ENCODE data around the gene MRPS9. TPM values are rescaled to one million over a fixed set of nuclear protein-coding genes. Genes with fewer than 3 reads are reported as not detected.

MRPS9 gene
- total RNA-seq, 1 experiment from 2014 or later = 55.4 TPM

DNA sequence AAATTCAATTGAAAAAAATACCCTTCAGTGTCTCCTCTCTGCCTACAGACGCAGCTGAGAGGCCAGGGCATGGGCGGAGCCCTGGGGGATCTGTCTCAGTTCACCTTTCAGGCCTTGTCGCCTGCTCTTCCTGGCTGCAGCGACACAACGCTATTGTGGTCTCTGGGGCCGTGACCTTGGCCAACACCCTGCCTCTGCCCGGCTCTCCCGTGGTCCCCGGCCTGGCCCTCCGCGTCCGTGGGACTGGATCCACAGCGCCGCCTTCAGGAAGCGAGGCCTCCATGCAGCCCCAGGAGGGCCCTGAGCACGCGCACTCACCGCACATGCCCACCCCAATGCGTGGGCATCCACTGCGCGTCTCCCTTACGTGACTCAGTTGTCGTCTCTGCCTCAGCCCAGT is 81.1 kb downstream of the MRPS9 start:
- Histone ChIP-seq H3K36me3 (ENCODE audit: insufficient read depth, low read length, poor library complexity, severe bottlenecking) (no peaks in the 10 kb centered on the region), H3K27ac (ENCODE audit: low read depth, low read length, poor library complexity, severe bottlenecking) (no peak overlapping the region), H3K4me3 (ENCODE audit: low read depth, low read length, poor library complexity, severe bottlenecking) (no peak overlapping the region), H3K27me3 (replicated peaks; ENCODE audit: insufficient read depth, low read depth, low read length, poor library complexity) (no peaks in the 10 kb centered on the region), H3K4me1 (ENCODE audit: insufficient read depth, low read length, poor library complexity, severe bottlenecking) (no peaks in the 10 kb centered on the region), H3K9me3 (ENCODE audit: low read depth, low read length, poor library complexity, severe bottlenecking) (no peaks in the 10 kb centered on the region)
- DNase-seq (ENCODE audit: low spot score) = no peak
- POLR2A ChIA-PET (ENCODE audit: low non-redundant PET) = no interaction called here
- no TSS peak for BruUV-seq (replicated peaks)
- intact Hi-C loops (cut with micrococcal nuclease; ENCODE audit: unreplicated experiment) = loop anchor here (10.0 kb wide), 1 partner anchor 406 kb away; no protein-coding TSS in a partner anchor
- TF ChIP-seq, protein P1, sequence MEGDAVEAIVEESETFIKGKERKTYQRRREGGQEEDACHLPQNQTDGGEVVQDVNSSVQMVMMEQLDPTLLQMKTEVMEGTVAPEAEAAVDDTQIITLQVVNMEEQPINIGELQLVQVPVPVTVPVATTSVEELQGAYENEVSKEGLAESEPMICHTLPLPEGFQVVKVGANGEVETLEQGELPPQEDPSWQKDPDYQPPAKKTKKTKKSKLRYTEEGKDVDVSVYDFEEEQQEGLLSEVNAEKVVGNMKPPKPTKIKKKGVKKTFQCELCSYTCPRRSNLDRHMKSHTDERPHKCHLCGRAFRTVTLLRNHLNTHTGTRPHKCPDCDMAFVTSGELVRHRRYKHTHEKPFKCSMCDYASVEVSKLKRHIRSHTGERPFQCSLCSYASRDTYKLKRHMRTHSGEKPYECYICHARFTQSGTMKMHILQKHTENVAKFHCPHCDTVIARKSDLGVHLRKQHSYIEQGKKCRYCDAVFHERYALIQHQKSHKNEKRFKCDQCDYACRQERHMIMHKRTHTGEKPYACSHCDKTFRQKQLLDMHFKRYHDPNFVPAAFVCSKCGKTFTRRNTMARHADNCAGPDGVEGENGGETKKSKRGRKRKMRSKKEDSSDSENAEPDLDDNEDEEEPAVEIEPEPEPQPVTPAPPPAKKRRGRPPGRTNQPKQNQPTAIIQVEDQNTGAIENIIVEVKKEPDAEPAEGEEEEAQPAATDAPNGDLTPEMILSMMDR (conservative IDR thresholded peaks at IDR 0.05; ENCODE audit: low read depth, low read length) = 0 out of 2 replicates have a peak, but pooled peaks have one; percentile 15
- no peak for TF ChIP-seq EZH2 (IDR thresholded peaks at IDR 0.05; ENCODE audit: borderline replicate concordance, low read depth, low read length, poor library complexity, severe bottlenecking)
- CTCF ChIA-PET = no interaction called here

DNA sequence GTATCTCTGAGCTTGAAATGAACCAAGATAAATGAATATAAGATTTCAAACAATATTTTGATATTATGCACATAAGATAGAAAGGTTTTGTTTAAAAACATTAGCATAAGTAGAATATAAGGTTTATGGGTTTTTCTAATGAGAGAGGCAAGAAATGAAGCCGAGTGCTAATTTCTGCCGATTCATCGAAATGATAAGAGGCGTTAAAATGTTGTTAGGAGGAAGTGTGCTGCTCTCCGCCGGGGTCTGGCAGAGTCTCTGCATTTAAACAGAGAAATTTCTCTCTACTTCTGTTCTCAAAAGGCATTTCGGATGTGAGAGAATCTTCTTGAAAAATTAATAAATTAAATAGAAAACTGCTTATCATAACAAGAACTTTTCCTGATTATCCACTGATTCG is 83.6 kb downstream of the MRPS9 start:
- intact Hi-C loops (cut with micrococcal nuclease; ENCODE audit: unreplicated experiment) = no loop called here
- no peaks in the 10 kb centered on the region for H3K36me3 ChIP-seq (ENCODE audit: insufficient read depth, low read length, poor library complexity, severe bottlenecking)
- no peak for DNase-seq (ENCODE audit: low spot score)
- POLR2A ChIA-PET (ENCODE audit: low non-redundant PET) = no interaction called here
- BruUV-seq (replicated peaks) = no TSS peak
- H3K4me1 ChIP-seq (ENCODE audit: insufficient read depth, low read length, poor library complexity, severe bottlenecking) = no peaks in the 10 kb centered on the region
- TF ChIP-seq EZH2 (IDR thresholded peaks at IDR 0.05; ENCODE audit: borderline replicate concordance, low read depth, low read length, poor library complexity, severe bottlenecking) = no peak
- TF ChIP-seq, protein P1 (conservative IDR thresholded peaks at IDR 0.05; ENCODE audit: low read depth, low read length) = no peak
- H3K27ac ChIP-seq (ENCODE audit: low read depth, low read length, poor library complexity, severe bottlenecking) = no peak overlapping the region
- no peak overlapping the region for H3K4me3 ChIP-seq (ENCODE audit: low read depth, low read length, poor library complexity, severe bottlenecking)
- no peaks in the 10 kb centered on the region for H3K9me3 ChIP-seq (ENCODE audit: low read depth, low read length, poor library complexity, severe bottlenecking)
- H3K27me3 ChIP-seq (replicated peaks; ENCODE audit: insufficient read depth, low read depth, low read length, poor library complexity) = no peaks in the 10 kb centered on the region
- CTCF ChIA-PET = no interaction called here

DNA sequence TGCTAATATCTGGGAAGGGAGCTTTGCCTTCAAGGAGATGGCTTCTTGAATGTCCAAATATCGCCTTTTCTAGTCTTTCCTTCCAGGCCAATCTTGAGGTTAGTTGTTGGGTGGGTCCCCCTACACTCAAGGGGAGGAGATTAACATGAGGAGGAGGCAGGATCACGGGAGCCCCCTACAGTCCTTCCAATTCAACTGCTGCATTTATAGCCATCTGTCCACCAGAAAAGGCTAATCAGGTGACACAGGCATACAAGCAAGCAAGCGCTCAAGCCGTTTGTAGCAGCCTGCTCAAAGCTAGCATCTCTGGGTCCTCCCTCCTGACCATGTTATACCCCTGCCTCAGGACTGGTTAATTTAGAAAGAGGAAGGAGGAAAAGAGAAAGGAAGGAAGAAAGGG is 87.6 kb downstream of the MRPS9 start:
- CTCF ChIA-PET = no interaction called here

More for the DNA sequence above, 87.6 kb downstream of the MRPS9 start:
- Histone ChIP-seq H3K9me3 (ENCODE audit: low read depth, low read length, poor library complexity, severe bottlenecking) (no peaks in the 10 kb centered on the region), H3K4me3 (ENCODE audit: low read depth, low read length, poor library complexity, severe bottlenecking) (no peak overlapping the region), H3K27ac (ENCODE audit: low read depth, low read length, poor library complexity, severe bottlenecking) (no peak overlapping the region), H3K36me3 (ENCODE audit: insufficient read depth, low read length, poor library complexity, severe bottlenecking) (no peaks in the 10 kb centered on the region), H3K27me3 (replicated peaks; ENCODE audit: insufficient read depth, low read depth, low read length, poor library complexity) (no peaks in the 10 kb centered on the region), H3K4me1 (ENCODE audit: insufficient read depth, low read length, poor library complexity, severe bottlenecking) (no peaks in the 10 kb centered on the region)
- DNase-seq (ENCODE audit: low spot score) = peak; percentile 40
- TF ChIP-seq, protein P1 (conservative IDR thresholded peaks at IDR 0.05; ENCODE audit: low read depth, low read length) = peak; percentile 48
- no peak for TF ChIP-seq EZH2 (IDR thresholded peaks at IDR 0.05; ENCODE audit: borderline replicate concordance, low read depth, low read length, poor library complexity, severe bottlenecking)
- POLR2A ChIA-PET (ENCODE audit: low non-redundant PET) = no interaction called here
- intact Hi-C loops (cut with micrococcal nuclease; ENCODE audit: unreplicated experiment) = no loop called here
- no TSS peak for BruUV-seq (replicated peaks)

Data from A673 (cell line).